Measurements from ENCODE around the gene DNAJB1. TPM values are rescaled to one million over a fixed set of nuclear protein-coding genes. Genes with fewer than 3 reads are reported as not detected.

The DNAJB1 gene
- total RNA-seq, 1 experiment from 2014 or later: 149 TPM

- Histone ChIP-seq H3K27me3 (ENCODE audit: control insufficient read depth, insufficient read depth, low read length) (no peaks in the 10 kb centered on the region), H3K36me3 (ENCODE audit: control insufficient read depth, insufficient read depth, low read length) (no peaks in the 10 kb centered on the region; the same call in 1 of the 2 replicates), H3K4me1 (ENCODE audit: control insufficient read depth, insufficient read depth, low read length) (peaks cover 18% of the 10 kb centered on the region), H3K4me3 (ENCODE audit: low read depth in 2 of 2, low read length in 2 of 2) (no peak overlapping the region), H3K27ac (ENCODE audit: low read length) (no peak overlapping the region), H3K9me3 (ENCODE audit: control insufficient read depth, insufficient read depth, low read depth, low read length) (no peaks in the 10 kb centered on the region)
- ATAC-seq (no peak), DNase-seq (ENCODE audit: low read depth, low spot score) (no peak)
- ChIA-PET CTCF (interaction anchor here (0.6 kb wide), 1 partner anchor 70 kb away, joined by 15 read pairs; no protein-coding TSS in a partner anchor), POLR2A (no interaction called here)
- TF ChIP-seq CTCF (IDR thresholded peaks at IDR 0.05) (no peak), TCF7L2 (IDR thresholded peaks at IDR 0.05; ENCODE audit: low read depth, low read length) (no peak), SIN3A (IDR thresholded peaks at IDR 0.05; ENCODE audit: borderline replicate concordance, insufficient read depth, low read depth, low read length) (no peak), POLR2AphosphoS5 (IDR thresholded peaks at IDR 0.05; ENCODE audit: low read depth, low read length) (no peak)
- TF ChIP-seq, protein P1, sequence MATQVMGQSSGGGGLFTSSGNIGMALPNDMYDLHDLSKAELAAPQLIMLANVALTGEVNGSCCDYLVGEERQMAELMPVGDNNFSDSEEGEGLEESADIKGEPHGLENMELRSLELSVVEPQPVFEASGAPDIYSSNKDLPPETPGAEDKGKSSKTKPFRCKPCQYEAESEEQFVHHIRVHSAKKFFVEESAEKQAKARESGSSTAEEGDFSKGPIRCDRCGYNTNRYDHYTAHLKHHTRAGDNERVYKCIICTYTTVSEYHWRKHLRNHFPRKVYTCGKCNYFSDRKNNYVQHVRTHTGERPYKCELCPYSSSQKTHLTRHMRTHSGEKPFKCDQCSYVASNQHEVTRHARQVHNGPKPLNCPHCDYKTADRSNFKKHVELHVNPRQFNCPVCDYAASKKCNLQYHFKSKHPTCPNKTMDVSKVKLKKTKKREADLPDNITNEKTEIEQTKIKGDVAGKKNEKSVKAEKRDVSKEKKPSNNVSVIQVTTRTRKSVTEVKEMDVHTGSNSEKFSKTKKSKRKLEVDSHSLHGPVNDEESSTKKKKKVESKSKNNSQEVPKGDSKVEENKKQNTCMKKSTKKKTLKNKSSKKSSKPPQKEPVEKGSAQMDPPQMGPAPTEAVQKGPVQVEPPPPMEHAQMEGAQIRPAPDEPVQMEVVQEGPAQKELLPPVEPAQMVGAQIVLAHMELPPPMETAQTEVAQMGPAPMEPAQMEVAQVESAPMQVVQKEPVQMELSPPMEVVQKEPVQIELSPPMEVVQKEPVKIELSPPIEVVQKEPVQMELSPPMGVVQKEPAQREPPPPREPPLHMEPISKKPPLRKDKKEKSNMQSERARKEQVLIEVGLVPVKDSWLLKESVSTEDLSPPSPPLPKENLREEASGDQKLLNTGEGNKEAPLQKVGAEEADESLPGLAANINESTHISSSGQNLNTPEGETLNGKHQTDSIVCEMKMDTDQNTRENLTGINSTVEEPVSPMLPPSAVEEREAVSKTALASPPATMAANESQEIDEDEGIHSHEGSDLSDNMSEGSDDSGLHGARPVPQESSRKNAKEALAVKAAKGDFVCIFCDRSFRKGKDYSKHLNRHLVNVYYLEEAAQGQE (IDR thresholded peaks at IDR 0.05; ENCODE audit: insufficient read depth in 1 of 2, low read depth in 2 of 2, low read length in 1 of 2): no peak
- BruUV-seq (replicated peaks): TSS peak; percentile 56
- intact Hi-C loops (cut with micrococcal nuclease; ENCODE audit: unreplicated experiment): no loop called here
- in situ Hi-C loops (cut with HindIII; ENCODE audit: low pct_unique_long_range_greater_than_20kb, low sequenced_read_pairs): no loop called here
Observed at GRCh38 chr19:14492756-14493337, 25.4 kb downstream of the DNAJB1 start.

- in situ Hi-C loops (cut with HindIII; ENCODE audit: low pct_unique_long_range_greater_than_20kb, low sequenced_read_pairs): no loop called here
Observed at GRCh38 chr19:14487370-14488125, 30.6 kb downstream of the DNAJB1 start.

More at GRCh38 chr19:14487370-14488125, 30.6 kb downstream of the DNAJB1 start:
- CTCF ChIA-PET: interaction anchor here (0.7 kb wide), 1 partner anchor 78 kb away, joined by 3 read pairs; no protein-coding TSS in a partner anchor
- Histone ChIP-seq H3K4me3 (ENCODE audit: low read depth in 2 of 2, low read length in 2 of 2) (no peak overlapping the region), H3K9me3 (ENCODE audit: control insufficient read depth, insufficient read depth, low read depth, low read length) (no peaks in the 10 kb centered on the region), H3K4me1 (ENCODE audit: control insufficient read depth, insufficient read depth, low read length) (no peaks in the 10 kb centered on the region), H3K36me3 (ENCODE audit: control insufficient read depth, insufficient read depth, low read length) (no peaks in the 10 kb centered on the region; the same call in 1 of the 2 replicates), H3K27ac (ENCODE audit: low read length) (no peak overlapping the region), H3K27me3 (ENCODE audit: control insufficient read depth, insufficient read depth, low read length) (no peaks in the 10 kb centered on the region)
- intact Hi-C loops (cut with micrococcal nuclease; ENCODE audit: unreplicated experiment): no loop called here
- ATAC-seq (no peak), DNase-seq (ENCODE audit: low read depth, low spot score) (no peak)
- BruUV-seq (replicated peaks): no TSS peak
- TF ChIP-seq SIN3A (IDR thresholded peaks at IDR 0.05; ENCODE audit: borderline replicate concordance, insufficient read depth, low read depth, low read length) (no peak), TCF7L2 (IDR thresholded peaks at IDR 0.05; ENCODE audit: low read depth, low read length) (no peak), POLR2AphosphoS5 (IDR thresholded peaks at IDR 0.05; ENCODE audit: low read depth, low read length) (no peak), CTCF (IDR thresholded peaks at IDR 0.05) (no peak)
- TF ChIP-seq, protein P1 (IDR thresholded peaks at IDR 0.05; ENCODE audit: insufficient read depth in 1 of 2, low read depth in 2 of 2, low read length in 1 of 2): no peak
- POLR2A ChIA-PET: no interaction called here

Measured in Panc1 (cell line).